HG03565 (cell line): ENCODE measurements around the gene RAP1A.

ENCODE experiments used
- ATAC-seq: cut with Tn5 transposase; IDR thresholded peaks from one replicate; pipeline ENCODE4 v1.9.1; 2021; ENCODE audit warnings: mild to moderate bottlenecking, moderate library complexity; ENCODE audit not compliant: unreplicated experiment

Gene RAP1A

GRCh38 chr1:111707906-111708305, 88.3 kb downstream of the RAP1A start:
- no peak for ATAC-seq

DNA sequence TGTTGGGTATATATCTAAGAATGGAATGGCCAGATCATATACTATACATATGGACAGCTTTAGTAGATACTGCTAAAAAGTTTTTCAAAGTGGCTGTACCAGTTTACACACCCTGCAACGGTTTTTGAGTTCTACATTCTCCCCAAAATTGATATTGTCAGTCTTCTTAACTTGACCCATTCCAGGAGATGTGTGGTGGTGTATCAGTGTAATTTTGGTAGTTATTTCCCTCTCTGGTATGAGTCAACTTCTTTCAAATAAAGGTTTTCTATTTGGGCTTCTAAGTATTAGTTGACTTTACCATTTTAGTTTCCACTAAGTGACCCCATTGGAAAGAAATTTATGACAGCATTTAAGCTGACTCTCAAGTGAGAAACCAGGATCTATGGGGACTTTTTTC, 90.4 kb downstream of the RAP1A start:
- no peak for ATAC-seq

GRCh38 chr1:111716333-111716732, 96.7 kb downstream of the RAP1A start:
- ATAC-seq: no peak

DNA sequence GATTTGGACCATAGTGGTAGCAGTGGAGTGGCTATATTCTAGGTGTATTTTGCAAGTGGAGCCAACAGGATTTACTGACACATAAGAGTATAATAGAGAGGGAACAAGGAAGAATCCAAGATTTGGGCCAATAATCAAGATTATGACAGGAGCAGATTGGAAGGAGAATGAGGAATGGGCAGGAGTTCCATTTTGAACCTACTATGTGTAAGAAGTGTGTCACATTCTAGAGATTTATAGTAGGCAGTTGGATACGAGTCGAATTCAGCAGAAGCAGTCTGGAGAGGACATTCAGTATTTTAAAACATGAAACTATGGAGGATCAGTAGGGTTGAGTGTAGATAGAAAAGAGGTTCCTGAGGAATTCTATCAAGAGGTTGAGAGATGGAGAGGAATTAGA, 97.9 kb downstream of the RAP1A start:
- no peak for ATAC-seq

GRCh38 chr1:111719135-111719534, 99.5 kb downstream of the RAP1A start:
- ATAC-seq: no peak

- ATAC-seq: no peak
These were observed 100.1 kb downstream of the RAP1A start for GRCh38 chr1:111719674-111720132.

GRCh38 chr1:111720274-111720976, 100.8 kb downstream of the RAP1A start:
- ATAC-seq: no peak

- ATAC-seq: no peak
These were observed 101.6 kb downstream of the RAP1A start for GRCh38 chr1:111720977-111721786.

DNA sequence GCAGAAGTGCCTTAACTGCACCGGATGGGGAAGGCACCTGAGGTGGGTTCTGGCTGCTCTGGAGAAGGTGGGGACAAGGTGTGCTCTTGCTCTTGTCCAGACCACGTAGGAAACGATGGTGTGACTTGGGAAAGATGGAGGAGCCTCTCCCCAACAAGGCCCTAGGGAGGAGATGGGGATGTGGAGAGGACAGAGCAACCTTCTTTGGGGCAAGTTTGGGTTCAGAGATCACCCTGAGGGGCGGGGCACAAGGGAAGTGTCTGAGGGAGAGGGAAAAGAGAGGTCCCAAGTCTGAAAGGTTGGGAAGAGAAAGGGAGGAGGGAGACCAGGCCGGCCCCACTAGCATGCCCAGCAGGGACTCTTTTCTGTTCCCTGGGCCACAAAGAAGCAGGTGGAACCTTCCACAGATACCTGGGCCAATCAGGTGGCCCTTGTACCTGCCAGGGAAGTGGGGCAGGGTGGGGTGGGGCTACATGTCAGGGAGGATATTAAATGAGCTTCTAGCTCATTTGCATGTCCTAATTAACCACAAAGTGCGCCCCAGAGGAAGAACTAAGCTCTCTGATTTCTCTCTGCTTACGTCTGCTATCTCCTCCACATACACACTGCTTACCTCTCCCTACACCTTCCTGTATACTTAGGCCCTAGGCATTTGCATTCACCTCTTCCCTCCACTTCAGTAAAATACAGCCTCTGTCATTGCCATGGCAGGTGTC, 103.7 kb downstream of the RAP1A start:
- ATAC-seq: no peak

- ATAC-seq: no peak
These were observed 104.3 kb downstream of the RAP1A start for GRCh38 chr1:111723871-111724270.

GRCh38 chr1:111725192-111725591, 105.6 kb downstream of the RAP1A start:
- ATAC-seq: no peak

- no peak for ATAC-seq
These were observed 107.5 kb downstream of the RAP1A start for GRCh38 chr1:111727056-111727455.

DNA sequence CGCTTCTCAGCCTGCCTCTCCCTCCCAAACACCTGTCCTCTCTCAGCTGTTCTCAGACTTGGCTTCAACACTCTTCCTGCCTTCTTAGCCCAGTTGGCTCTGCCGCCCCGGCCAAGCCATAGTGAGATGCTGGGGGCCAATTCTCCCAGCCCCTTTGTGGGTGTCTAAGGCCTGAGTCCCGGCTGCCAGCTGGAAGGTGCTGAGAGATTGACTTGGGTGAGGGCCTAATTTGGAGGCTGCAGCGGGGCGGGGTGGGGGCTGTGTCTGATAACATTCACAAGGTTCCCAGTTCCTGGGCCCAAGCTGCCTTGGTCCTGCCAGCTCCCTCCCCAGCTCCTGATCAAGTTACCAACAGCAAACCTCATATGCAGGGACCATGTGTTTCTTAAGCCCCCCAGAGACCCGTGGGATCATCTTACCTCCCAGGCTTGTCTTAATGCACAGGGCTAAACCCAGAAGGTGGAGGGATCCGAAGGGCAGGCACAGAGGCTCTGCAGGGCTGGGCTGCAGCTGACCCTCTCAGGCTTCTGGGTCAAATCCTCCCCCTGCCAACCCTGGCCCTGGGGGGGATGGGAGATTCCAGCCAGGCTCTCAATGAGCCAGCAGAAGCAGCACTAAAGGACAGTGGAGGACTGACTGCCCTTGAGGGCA, 109.8 kb downstream of the RAP1A start:
- ATAC-seq: no peak

GRCh38 chr1:111729946-111730681, 110.5 kb downstream of the RAP1A start:
- no peak for ATAC-seq

GRCh38 chr1:111730706-111731105, 111.1 kb downstream of the RAP1A start:
- no peak for ATAC-seq

GRCh38 chr1:111731956-111732355, 112.4 kb downstream of the RAP1A start:
- no peak for ATAC-seq

- no peak for ATAC-seq
These were observed 113.1 kb downstream of the RAP1A start for GRCh38 chr1:111732718-111733117.

GRCh38 chr1:111733183-111733991, 113.8 kb downstream of the RAP1A start:
- ATAC-seq: no peak

GRCh38 chr1:111733992-111734341, 114.4 kb downstream of the RAP1A start:
- ATAC-seq: no peak

- no peak for ATAC-seq
These were observed 114.8 kb downstream of the RAP1A start for GRCh38 chr1:111734426-111734825.
